HEK293 (cell line): ENCODE measurements around the gene HSD17B1.

Source experiments
- CTCF ChIA-PET: fragments of 350-600 bp; formaldehyde crosslinking; extraction: SDS; loops from one replicate; lab custom pipeline; 2021; ENCODE audit warnings: antibody characterized with exemption; lab: Yijun Ruan, JAX
- POLR2A ChIA-PET: fragments of 300-600 bp; formaldehyde crosslinking; extraction: SDS; loops from one replicate; lab custom pipeline; 2020; ENCODE audit warnings: antibody characterized with exemption, inconsistent platforms; lab: Yijun Ruan, JAX
- H3K27ac ChIP-seq: fragments of 200-500 bp; sonication (Bioruptor generic); 2 replicates; pipeline ENCODE4 v1.5.1; 2014; ENCODE audit warnings: low read depth, low read length, control low read depth, inconsistent platforms; ENCODE audit errors: extremely low read depth
- H3K36me3 ChIP-seq, 2 experiments: fragments of 200-500 bp in 1 of 2; sonication (Bioruptor generic) in 1 of 2; 1 replicate in 1 of 2; 2 replicates in 1 of 2; pipeline ENCODE4 v1.5.1; 2014 to 2017; ENCODE audit warnings: inconsistent platforms in 2 of 2, low read length in 2 of 2; ENCODE audit not compliant: control insufficient read depth in 2 of 2, insufficient read depth in 1 of 2
- H3K4me1 ChIP-seq: fragments of 200-500 bp; sonication (Bioruptor generic); 2 replicates; pipeline ENCODE4 v1.5.1; 2014; ENCODE audit warnings: mild to moderate bottlenecking, low read length, inconsistent platforms; ENCODE audit not compliant: control insufficient read depth, insufficient read depth
- H3K4me3 ChIP-seq: 2 replicates; pipeline ENCODE4 v1.5.1; 2011; ENCODE audit warnings: low read depth, mild to moderate bottlenecking, control low read depth, low read length, moderate library complexity
- H3K9me3 ChIP-seq: fragments of 200-500 bp; sonication (Bioruptor generic); 2 replicates; pipeline ENCODE4 v1.5.1; 2014; ENCODE audit warnings: low read depth, low read length, inconsistent platforms; ENCODE audit not compliant: control insufficient read depth, insufficient read depth
- KLF8 ChIP-seq: fragments of 450-650 bp; formaldehyde crosslinking; IDR thresholded peaks from 2 replicates; pipeline ENCODE4 v1.5.1; 2016; ENCODE audit warnings: missing biosample characterization, missing genetic modification characterization
- SALL2 ChIP-seq: fragments of 450-650 bp; formaldehyde crosslinking; IDR thresholded peaks from 2 replicates; pipeline ENCODE4 v1.5.0; 2017; ENCODE audit warnings: missing biosample characterization, mild to moderate bottlenecking, missing genetic modification characterization, borderline replicate concordance
- SCRT2 ChIP-seq: fragments of 450-650 bp; formaldehyde crosslinking; IDR thresholded peaks from 2 replicates; pipeline ENCODE4 v1.5.1; 2016; ENCODE audit warnings: missing biosample characterization, missing genetic modification characterization
- YY1 ChIP-seq: fragments of 450-650 bp; formaldehyde crosslinking; IDR thresholded peaks from 2 replicates; pipeline ENCODE4 v1.5.1; 2018; ENCODE audit warnings: missing biosample characterization, missing genetic modification characterization
- ZBTB17 ChIP-seq: fragments of 450-650 bp; formaldehyde crosslinking; IDR thresholded peaks from 2 replicates; pipeline ENCODE4 v1.5.1; 2016; ENCODE audit warnings: missing biosample characterization, missing genetic modification characterization
- ZNF2 ChIP-seq: fragments of 450-650 bp; formaldehyde crosslinking; IDR thresholded peaks from 2 replicates; pipeline ENCODE4 v1.5.1; 2016; ENCODE audit warnings: missing biosample characterization, missing genetic modification characterization
- ZNF266 ChIP-seq: fragments of 450-650 bp; formaldehyde crosslinking; IDR thresholded peaks from 2 replicates; pipeline ENCODE4 v1.5.1; 2016; ENCODE audit warnings: missing biosample characterization, missing genetic modification characterization, low read depth
- ZNF335 ChIP-seq: fragments of 450-650 bp; formaldehyde crosslinking; conservative IDR thresholded peaks from 2 replicates; pipeline ENCODE4 v1.5.1; 2016; ENCODE audit warnings: missing biosample characterization, missing genetic modification characterization
- ZNF341 ChIP-seq: fragments of 450-650 bp; formaldehyde crosslinking; IDR thresholded peaks from 2 replicates; pipeline ENCODE4; 2016; ENCODE audit warnings: low read depth, missing biosample characterization, missing genetic modification characterization
- ZNF501 ChIP-seq: fragments of 450-650 bp; formaldehyde crosslinking; IDR thresholded peaks from 2 replicates; pipeline ENCODE4 v1.5.1; 2016; ENCODE audit warnings: missing biosample characterization, missing genetic modification characterization
- ZNF514 ChIP-seq: fragments of 450-650 bp; formaldehyde crosslinking; IDR thresholded peaks from 2 replicates; pipeline ENCODE4 v1.5.1; 2016; ENCODE audit warnings: missing biosample characterization, missing genetic modification characterization
- ZNF558 ChIP-seq: fragments of 450-650 bp; formaldehyde crosslinking; IDR thresholded peaks from 2 replicates; pipeline ENCODE4 v1.5.1; 2016; ENCODE audit warnings: missing biosample characterization, missing genetic modification characterization
- ZNF596 ChIP-seq: fragments of 450-650 bp; IDR thresholded peaks from 2 replicates; pipeline ENCODE4 v1.5.0; 2018; ENCODE audit warnings: missing biosample characterization, mild to moderate bottlenecking, missing genetic modification characterization, moderate library complexity
- ZNF600 ChIP-seq: fragments of 450-650 bp; formaldehyde crosslinking; IDR thresholded peaks from 2 replicates; pipeline ENCODE4 v1.5.1; 2016; ENCODE audit warnings: missing biosample characterization, missing genetic modification characterization
- ZNF610 ChIP-seq: fragments of 450-650 bp; formaldehyde crosslinking; IDR thresholded peaks from 2 replicates; pipeline ENCODE4 v1.5.1; 2016; ENCODE audit warnings: missing biosample characterization, missing genetic modification characterization, borderline replicate concordance
- ZNF629 ChIP-seq: fragments of 450-650 bp; formaldehyde crosslinking; IDR thresholded peaks from 2 replicates; pipeline ENCODE4 v1.5.1; 2017; ENCODE audit warnings: missing biosample characterization, missing genetic modification characterization
- ZNF654 ChIP-seq: fragments of 450-650 bp; formaldehyde crosslinking; IDR thresholded peaks from 2 replicates; pipeline ENCODE4 v1.5.1; 2016; ENCODE audit warnings: low read depth, missing biosample characterization, missing genetic modification characterization
- ZNF785 ChIP-seq: fragments of 450-650 bp; formaldehyde crosslinking; IDR thresholded peaks from 2 replicates; pipeline ENCODE4 v1.5.1; 2016; ENCODE audit warnings: missing biosample characterization, missing genetic modification characterization
- TF ChIP-seq, protein P1 (sequence below): fragments of 450-650 bp; formaldehyde crosslinking; IDR thresholded peaks from 2 replicates; pipeline ENCODE4 v1.5.1; 2016; ENCODE audit warnings: missing biosample characterization, missing genetic modification characterization
- TF ChIP-seq, protein P2 (sequence below): fragments of 450-650 bp; formaldehyde crosslinking; IDR thresholded peaks from 2 replicates; pipeline ENCODE4 v1.5.1; 2016; ENCODE audit warnings: missing biosample characterization, missing genetic modification characterization
- TF ChIP-seq, protein P3 (sequence below): fragments of 450-650 bp; formaldehyde crosslinking; IDR thresholded peaks from 2 replicates; pipeline ENCODE4 v1.5.1; 2016; ENCODE audit warnings: missing biosample characterization, missing genetic modification characterization, borderline replicate concordance

HSD17B1 gene

DNA sequence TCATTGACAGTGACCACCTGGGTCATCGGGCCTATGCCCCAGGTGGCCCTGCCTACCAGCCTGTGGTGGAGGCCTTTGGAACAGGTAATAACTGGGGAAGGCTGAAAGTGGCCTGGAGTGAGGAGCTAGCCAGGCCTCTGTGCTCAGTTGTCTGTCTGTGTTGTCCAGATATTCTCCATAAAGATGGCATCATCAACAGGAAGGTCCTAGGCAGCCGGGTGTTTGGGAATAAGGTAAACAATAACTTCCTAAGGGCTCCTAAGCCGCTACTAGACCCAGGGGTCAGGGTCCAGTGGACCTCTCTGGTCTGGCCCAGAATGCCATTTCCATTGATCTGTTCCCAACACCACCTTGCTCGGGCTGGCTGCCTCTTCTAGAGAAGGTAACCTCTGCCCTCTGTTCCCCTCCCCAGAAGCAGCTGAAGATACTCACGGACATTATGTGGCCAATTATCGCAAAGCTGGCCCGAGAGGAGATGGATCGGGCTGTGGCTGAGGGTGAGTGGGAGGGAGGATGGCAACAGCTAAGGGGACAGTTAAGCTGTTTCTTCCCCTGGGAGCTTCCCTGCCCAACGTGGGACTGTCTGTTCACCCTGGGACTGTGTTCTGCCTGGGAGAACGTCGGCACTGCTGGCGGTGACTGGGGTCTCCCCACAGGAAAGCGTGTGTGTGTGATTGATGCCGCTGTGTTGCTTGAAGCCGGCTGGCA, 12.2 kb downstream of the HSD17B1 start:
- CTCF ChIA-PET: interaction anchor here (1.0 to 1.8 kb wide), 3 partner anchors 17 to 433 kb away, joined by 3 to 7 read pairs (median 5); partner anchors contain the start of genes BECN1 and RPL27
- POLR2A ChIA-PET: interaction anchor here (0.5 to 4.8 kb wide), 4 partner anchors 10 to 581 kb away, joined by 3 to 48 read pairs (median 7); partner anchors contain the start of genes PSMC3IP, RETREG3 and TUBG1

DNA sequence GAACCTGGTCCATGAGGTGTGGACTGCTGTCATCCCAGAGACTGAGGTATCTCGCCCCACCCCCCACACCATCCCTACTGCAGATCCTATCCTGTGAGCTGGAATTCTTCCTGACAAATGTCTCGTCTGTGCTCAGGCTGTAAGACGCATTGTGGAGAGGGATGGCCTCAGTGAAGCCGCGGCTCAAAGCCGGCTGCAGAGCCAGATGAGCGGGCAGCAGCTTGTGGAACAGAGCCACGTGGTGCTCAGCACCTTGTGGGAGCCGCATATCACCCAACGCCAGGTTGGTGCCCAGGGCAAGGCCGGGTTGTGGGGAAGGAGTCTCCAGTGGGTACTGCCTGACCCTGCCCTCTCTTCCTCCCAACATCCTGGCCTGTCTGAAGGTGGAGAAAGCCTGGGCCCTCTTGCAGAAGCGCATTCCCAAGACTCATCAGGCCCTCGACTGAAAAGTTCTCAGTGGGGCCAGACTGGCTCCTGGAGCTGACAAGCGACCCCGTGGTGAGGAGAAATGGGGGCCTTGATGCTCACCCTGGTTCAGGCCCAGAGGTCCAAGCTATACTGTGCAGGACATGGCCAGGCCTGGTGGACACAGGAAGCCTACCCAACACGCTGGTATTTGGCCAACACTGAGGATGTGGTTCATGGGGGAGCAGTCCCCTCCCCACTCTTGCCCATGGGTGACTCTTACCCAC, 12.9 kb downstream of the HSD17B1 start:
- ChIA-PET POLR2A (interaction anchor here (0.5 to 4.8 kb wide), 5 partner anchors 11 to 832 kb away, joined by 3 to 48 read pairs (median 4); partner anchors contain the start of genes PSMC3IP, RETREG3 and TUBG1), CTCF (interaction anchor here (0.7 to 4.9 kb wide), 4 partner anchors 12 to 440 kb away, joined by 3 to 34 read pairs (median 6); partner anchors contain the start of genes BECN1 and PSMC3IP)
- H3K36me3 ChIP-seq: peaks cover 6 to 65% of the 10 kb centered on the region in 2 experiments
- peak overlapping the region; percentile 86 for H3K27ac ChIP-seq
- no peak overlapping the region for H3K4me3 ChIP-seq
- peaks cover 10% of the 10 kb centered on the region; the same call in 1 of the 2 replicates for H3K4me1 ChIP-seq
- no peaks in the 10 kb centered on the region for H3K9me3 ChIP-seq
- peak; percentile 8 for TF ChIP-seq ZNF600 (tag by site-specific recombination)
- TF ChIP-seq, protein P1, sequence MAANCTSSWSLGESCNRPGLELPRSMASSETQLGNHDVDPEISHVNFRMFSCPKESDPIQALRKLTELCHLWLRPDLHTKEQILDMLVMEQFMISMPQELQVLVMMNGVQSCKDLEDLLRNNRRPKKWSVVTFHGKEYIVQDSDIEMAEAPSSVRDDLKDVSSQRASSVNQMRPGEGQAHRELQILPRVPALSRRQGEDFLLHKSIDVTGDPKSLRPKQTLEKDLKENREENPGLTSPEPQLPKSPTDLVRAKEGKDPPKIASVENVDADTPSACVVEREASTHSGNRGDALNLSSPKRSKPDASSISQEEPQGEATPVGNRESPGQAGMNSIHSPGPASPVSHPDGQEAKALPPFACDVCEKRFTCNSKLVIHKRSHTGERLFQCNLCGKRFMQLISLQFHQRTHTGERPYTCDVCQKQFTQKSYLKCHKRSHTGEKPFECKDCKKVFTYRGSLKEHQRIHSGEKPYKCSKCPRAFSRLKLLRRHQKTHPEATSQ (tag by site-specific recombination): no peak

More for the DNA sequence above, 12.2 kb downstream of the HSD17B1 start:
- Histone ChIP-seq H3K36me3 (peaks cover 0 to 58% of the 10 kb centered on the region in 2 experiments; a peak in 1 of 3 replicates), H3K9me3 (no peaks in the 10 kb centered on the region), H3K4me1 (peaks cover 10% of the 10 kb centered on the region; the same call in 1 of the 2 replicates), H3K27ac (no peak overlapping the region), H3K4me3 (no peak overlapping the region)
- TF ChIP-seq ZNF514 (tag by site-specific recombination) (no peak), ZNF600 (tag by site-specific recombination) (peak; percentile 67; the same call in 1 of the 2 replicates)

DNA sequence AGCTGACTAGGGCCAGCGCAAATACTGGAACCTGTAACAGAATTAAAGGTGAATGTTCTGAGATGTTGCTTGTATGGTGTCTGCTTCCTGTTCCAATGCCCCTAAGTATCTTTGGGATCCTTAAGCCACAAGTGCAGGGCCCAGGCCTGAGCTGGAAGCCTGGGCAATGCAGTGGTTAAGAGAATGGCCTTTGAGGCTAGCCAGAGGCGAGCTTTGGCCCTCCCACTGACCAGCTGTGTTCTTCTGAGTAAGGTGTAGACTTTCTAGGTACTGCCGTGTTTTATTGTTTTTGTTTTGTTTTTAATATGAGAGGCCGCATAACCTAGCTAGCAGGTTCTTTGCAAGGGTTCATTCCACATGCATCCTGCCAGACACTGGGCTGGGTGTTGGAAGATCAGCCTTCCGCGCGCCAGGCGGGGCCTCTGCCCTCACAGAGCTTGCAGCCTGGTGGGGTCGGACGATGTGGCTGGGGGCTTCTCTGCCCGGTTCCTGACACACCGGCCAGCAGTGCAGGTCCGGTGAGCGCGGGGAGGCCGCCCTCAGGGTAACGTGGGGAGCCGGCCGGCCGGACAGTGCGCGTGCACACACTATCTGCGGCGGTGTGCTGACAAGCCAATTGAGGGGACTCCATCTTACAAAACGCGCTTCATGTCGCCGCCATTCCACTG, 13.6 kb downstream of the HSD17B1 start:
- ChIA-PET POLR2A (interaction anchor here (0.5 to 4.8 kb wide), 6 partner anchors 12 to 832 kb away, joined by 3 to 48 read pairs (median 7); partner anchors contain the start of genes PSMC3IP and VPS25), CTCF (interaction anchor here (0.7 to 4.9 kb wide), 4 partner anchors 11 to 440 kb away, joined by 3 to 34 read pairs (median 5); partner anchors contain the start of genes BECN1 and PSMC3IP)
- Histone ChIP-seq H3K9me3 (no peaks in the 10 kb centered on the region), H3K4me3 (peak overlapping the region; percentile 86), H3K27ac (peak overlapping the region; percentile 86), H3K4me1 (peaks cover 10% of the 10 kb centered on the region; the same call in 1 of the 2 replicates), H3K36me3 (peaks cover 12 to 72% of the 10 kb centered on the region in 2 experiments)
- no peak for TF ChIP-seq ZNF558
- TF ChIP-seq, protein P2, sequence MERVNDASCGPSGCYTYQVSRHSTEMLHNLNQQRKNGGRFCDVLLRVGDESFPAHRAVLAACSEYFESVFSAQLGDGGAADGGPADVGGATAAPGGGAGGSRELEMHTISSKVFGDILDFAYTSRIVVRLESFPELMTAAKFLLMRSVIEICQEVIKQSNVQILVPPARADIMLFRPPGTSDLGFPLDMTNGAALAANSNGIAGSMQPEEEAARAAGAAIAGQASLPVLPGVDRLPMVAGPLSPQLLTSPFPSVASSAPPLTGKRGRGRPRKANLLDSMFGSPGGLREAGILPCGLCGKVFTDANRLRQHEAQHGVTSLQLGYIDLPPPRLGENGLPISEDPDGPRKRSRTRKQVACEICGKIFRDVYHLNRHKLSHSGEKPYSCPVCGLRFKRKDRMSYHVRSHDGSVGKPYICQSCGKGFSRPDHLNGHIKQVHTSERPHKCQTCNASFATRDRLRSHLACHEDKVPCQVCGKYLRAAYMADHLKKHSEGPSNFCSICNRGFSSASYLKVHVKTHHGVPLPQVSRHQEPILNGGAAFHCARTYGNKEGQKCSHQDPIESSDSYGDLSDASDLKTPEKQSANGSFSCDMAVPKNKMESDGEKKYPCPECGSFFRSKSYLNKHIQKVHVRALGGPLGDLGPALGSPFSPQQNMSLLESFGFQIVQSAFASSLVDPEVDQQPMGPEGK (tag by site-specific recombination): no peak
- TF ChIP-seq ZNF654: no peak
- TF ChIP-seq ZNF785 (tag by site-specific recombination): no peak
- TF ChIP-seq ZNF266: no peak
- TF ChIP-seq ZNF341 (tag by site-specific recombination): peak; percentile 87; the same call in 1 of the 2 replicates
- peak; percentile 53; the same call in 1 of the 2 replicates for TF ChIP-seq ZBTB17 (tag by site-specific recombination)
- TF ChIP-seq ZNF600 (tag by site-specific recombination): peak; percentile 61
- no peak for TF ChIP-seq ZNF629
- TF ChIP-seq ZNF610 (tag by site-specific recombination): peak; percentile 65
- 0 out of 2 replicates have a peak, but pooled peaks have one; percentile 19 for TF ChIP-seq ZNF596
- peak; percentile 61; the same call in 1 of the 2 replicates for TF ChIP-seq ZNF2 (tag by site-specific recombination)
- peak; percentile 44; the same call in 1 of the 2 replicates for TF ChIP-seq SCRT2 (tag by site-specific recombination)
- peak; percentile 92 for TF ChIP-seq YY1
- TF ChIP-seq ZNF501 (tag by site-specific recombination): peak; percentile 30
- TF ChIP-seq KLF8: no peak
- TF ChIP-seq SALL2 (tag by site-specific recombination): no peak
- TF ChIP-seq ZNF335 (tag by site-specific recombination): peak; percentile 88
- TF ChIP-seq, protein P3, sequence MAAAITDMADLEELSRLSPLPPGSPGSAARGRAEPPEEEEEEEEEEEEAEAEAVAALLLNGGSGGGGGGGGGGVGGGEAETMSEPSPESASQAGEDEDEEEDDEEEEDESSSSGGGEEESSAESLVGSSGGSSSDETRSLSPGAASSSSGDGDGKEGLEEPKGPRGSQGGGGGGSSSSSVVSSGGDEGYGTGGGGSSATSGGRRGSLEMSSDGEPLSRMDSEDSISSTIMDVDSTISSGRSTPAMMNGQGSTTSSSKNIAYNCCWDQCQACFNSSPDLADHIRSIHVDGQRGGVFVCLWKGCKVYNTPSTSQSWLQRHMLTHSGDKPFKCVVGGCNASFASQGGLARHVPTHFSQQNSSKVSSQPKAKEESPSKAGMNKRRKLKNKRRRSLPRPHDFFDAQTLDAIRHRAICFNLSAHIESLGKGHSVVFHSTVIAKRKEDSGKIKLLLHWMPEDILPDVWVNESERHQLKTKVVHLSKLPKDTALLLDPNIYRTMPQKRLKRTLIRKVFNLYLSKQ: no peak
